Nephron progenitor cell (in vitro differentiated cells): ENCODE results near the gene ZBTB4.
"Not testable (repeated sequence)": the region's sequence is repeated elsewhere in the genome, so short reads cannot be mapped to it uniquely, and the experiment has no call there.

Experiments used
- DNase-seq: peaks from one replicate; pipeline ENCODE4 v3.0.0; 2021
- H3K27ac Mint-ChIP-seq: 2 replicates; pipeline ENCODE4 v1.8.0; 2021; ENCODE audit warnings: mild to moderate bottlenecking, moderate library complexity, mixed read lengths
- H3K27me3 Mint-ChIP-seq: 2 replicates; pipeline ENCODE4 v1.8.0; 2021; ENCODE audit warnings: mild to moderate bottlenecking, low read depth, mixed read lengths; ENCODE audit not compliant: poor library complexity
- H3K36me3 Mint-ChIP-seq: 2 replicates; pipeline ENCODE4 v1.8.0; 2021; ENCODE audit warnings: low read depth, mixed read lengths
- H3K4me1 Mint-ChIP-seq: 2 replicates; pipeline ENCODE4 v1.8.0; 2021; ENCODE audit warnings: mixed read lengths
- H3K4me3 Mint-ChIP-seq: 2 replicates; pipeline ENCODE4 v1.8.0; 2021; ENCODE audit warnings: mild to moderate bottlenecking, moderate library complexity, mixed read lengths
- H3K9me3 Mint-ChIP-seq: 2 replicates; pipeline ENCODE4 v1.8.0; 2021; ENCODE audit warnings: mild to moderate bottlenecking, moderate library complexity, mixed read lengths
- CTCF ChIP-seq: fragments of 200-600 bp; sonication (generic); IDR thresholded peaks from 2 replicates; pipeline ENCODE4 v1.5.0; 2021; ENCODE audit warnings: antibody characterized with exemption

The ZBTB4 gene

GRCh38 chr17:7475764-7476422, 3.5 kb downstream of the ZBTB4 start:
- TF ChIP-seq CTCF, result no peak
- peak overlapping the region; percentile 50 for H3K27ac Mint-ChIP-seq
- no peaks in the 10 kb centered on the region for H3K9me3 Mint-ChIP-seq
- H3K4me3 Mint-ChIP-seq, result no peak overlapping the region
- H3K36me3 Mint-ChIP-seq, result no peaks in the 10 kb centered on the region
- DNase-seq, result no peak
- H3K4me1 Mint-ChIP-seq, result peaks cover 52% of the 10 kb centered on the region
- peaks cover 3% of the 10 kb centered on the region for H3K27me3 Mint-ChIP-seq

- H3K36me3 Mint-ChIP-seq, H3K9me3 Mint-ChIP-seq, DNase-seq, H3K27ac Mint-ChIP-seq, H3K4me3 Mint-ChIP-seq, H3K27me3 Mint-ChIP-seq: not testable (repeated sequence)
- peaks cover 40% of the 10 kb centered on the region for H3K4me1 Mint-ChIP-seq
Observed at GRCh38 chr17:7474767-7475166, 4.7 kb downstream of the ZBTB4 start.

GRCh38 chr17:7471729-7472128, 7.7 kb downstream of the ZBTB4 start:
- Mint-ChIP-seq H3K4me1 (peaks cover 43% of the 10 kb centered on the region), H3K4me3 (no peak overlapping the region), H3K27me3 (peaks cover 5% of the 10 kb centered on the region), H3K9me3 (no peaks in the 10 kb centered on the region), H3K36me3 (peaks cover 4% of the 10 kb centered on the region), H3K27ac (peak overlapping the region; percentile 86)
- DNase-seq, result no peak
- TF ChIP-seq CTCF, result no peak

GRCh38 chr17:7470457-7470973, 8.9 kb downstream of the ZBTB4 start:
- H3K27ac Mint-ChIP-seq, H3K4me3 Mint-ChIP-seq, H3K36me3 Mint-ChIP-seq, H3K9me3 Mint-ChIP-seq, H3K27me3 Mint-ChIP-seq, DNase-seq: not testable (repeated sequence)
- peaks cover 42% of the 10 kb centered on the region for H3K4me1 Mint-ChIP-seq

- peaks cover 44% of the 10 kb centered on the region for H3K4me1 Mint-ChIP-seq
- H3K4me3 Mint-ChIP-seq, H3K9me3 Mint-ChIP-seq, DNase-seq, H3K27me3 Mint-ChIP-seq, H3K36me3 Mint-ChIP-seq, H3K27ac Mint-ChIP-seq: not testable (repeated sequence)
Observed at GRCh38 chr17:7469843-7470242, 9.6 kb downstream of the ZBTB4 start.

GRCh38 chr17:7468804-7469389, 10.5 kb downstream of the ZBTB4 start:
- peak overlapping the region; percentile 19 for H3K4me3 Mint-ChIP-seq
- DNase-seq, result no peak
- peaks cover 2% of the 10 kb centered on the region for H3K27me3 Mint-ChIP-seq
- peaks cover 44% of the 10 kb centered on the region for H3K4me1 Mint-ChIP-seq
- TF ChIP-seq CTCF, result no peak
- no peaks in the 10 kb centered on the region for H3K9me3 Mint-ChIP-seq
- peak overlapping the region; percentile 90 for H3K27ac Mint-ChIP-seq
- peaks cover 14% of the 10 kb centered on the region for H3K36me3 Mint-ChIP-seq

- Mint-ChIP-seq H3K9me3 (no peaks in the 10 kb centered on the region), H3K4me3 (peak overlapping the region; percentile 19), H3K4me1 (peaks cover 44% of the 10 kb centered on the region), H3K27ac (peak overlapping the region; percentile 90), H3K27me3 (peaks cover 2% of the 10 kb centered on the region), H3K36me3 (peaks cover 15% of the 10 kb centered on the region)
- DNase-seq, result no peak
- no peak for TF ChIP-seq CTCF
Observed at GRCh38 chr17:7468290-7468689, 11.1 kb downstream of the ZBTB4 start.
